Body of pancreas (tissue), 4 donors: Measurements from ENCODE around the gene ZMYM2. TPM values are rescaled to one million over a fixed set of nuclear protein-coding genes. Genes with fewer than 3 reads are reported as not detected.

Experiments used
- ATAC-seq: fragments of 150-250 bp; one replicate; pipeline ENCODE4 v1.9.1; 2016
- DNase-seq, 4 donors: peaks; one replicate each; pipeline ENCODE4 v3.0.0-alpha.2; 2019
- H3K27ac ChIP-seq, 4 donors: fragments of 200-600 bp; sonication (generic); 1 replicate in 3 of 4; 2 replicates in 1 of 4; pipeline versions ENCODE4 v1.5.1 to v1.6.1; 2016 to 2019; ENCODE audit warnings: mild to moderate bottlenecking in 1 of 4, mixed read lengths in 1 of 4, moderate library complexity in 1 of 4
- H3K27me3 ChIP-seq, 2 donors: fragments of 200-600 bp; sonication (generic); one replicate each; pipeline ENCODE4 v1.6.0; 2016; ENCODE audit warnings: mild to moderate bottlenecking in 1 of 2
- H3K36me3 ChIP-seq, 2 donors: fragments of 200-600 bp; sonication (generic); replicated peaks in 1 of 2; 2 replicates each; pipeline ENCODE4 v1.5.1; 2016; ENCODE audit warnings: low read depth in 2 of 2; ENCODE audit not compliant: insufficient read depth in 1 of 2
- H3K4me1 ChIP-seq: fragments of 200-600 bp; sonication (generic); one replicate; pipeline ENCODE4 v1.6.0; 2016
- H3K4me3 ChIP-seq, 2 donors: fragments of 200-600 bp; sonication (generic); 1 replicate in 1 of 2; 2 replicates in 1 of 2; pipeline ENCODE4 v1.5.1; 2016 to 2019
- H3K9me3 ChIP-seq, 3 donors: fragments of 200-600 bp; sonication (generic); 1 replicate in 2 of 3; 2 replicates in 1 of 3; pipeline ENCODE4 v1.5.1; 2016
- CTCF ChIP-seq, 7 experiments: fragments of 450-650 bp in 4 of 7; fragments of 200-600 bp in 3 of 7; sonication (generic) in 3 of 7; IDR thresholded peaks; one replicate each; pipeline ENCODE4 v1.5.1; 2016 to 2019; ENCODE audit warnings: antibody characterized with exemption in 7 of 7
- POLR2A ChIP-seq, 3 donors: fragments of 450-650 bp; IDR thresholded peaks; one replicate each; pipeline ENCODE4 v1.6.1; 2016; ENCODE audit warnings: antibody characterized with exemption in 3 of 3, mild to moderate bottlenecking in 2 of 3
- WGBS, 2 donors: methylation state at CpG; one replicate each; pipeline ENCODE4 v1.1.5; 2017; 5-methylcytosine and 5-hydroxymethylcytosine counted together
- intact Hi-C: fragments of 100-400 bp; cut with DNase I; formaldehyde crosslinking; loops from one replicate; pipeline ENCODE4 v1.15.1; 2023
- total RNA-seq, 2 donors: library from RNA; depleted of rRNA; stranded (reverse); fragments of >200 nt; gene quantifications; one replicate each; pipeline ENCODE4 v1.1.0, GENCODE V29; 2016

ZMYM2 gene
- total RNA-seq, 2 donors from 2014 or later = 34.6 to 52.1 TPM

- intact Hi-C loops = no loop called here
These were observed 759 bp downstream of the ZMYM2 start for GRCh38 chr13:19959141-19959830.

GRCh38 chr13:19959831-19960652 is 1.5 kb downstream of the ZMYM2 start:
- Histone ChIP-seq H3K27me3 (no peaks in the 10 kb centered on the region), H3K4me3 (peak overlapping the region; percentile 46 to 72), H3K27ac (peak overlapping the region; percentile 94 to 100 (median 95)), H3K4me1 (peaks cover 57% of the 10 kb centered on the region), H3K9me3 (no peaks in the 10 kb centered on the region), H3K36me3 (no peaks in the 10 kb centered on the region)
- WGBS, 2 donors = 0 to 1% methylated on average over 9 to 13 of the region's 13 CpGs
- ATAC-seq = peak; percentile 55
- intact Hi-C loops = no loop called here
- TF ChIP-seq POLR2A (IDR thresholded peaks at IDR 0.05) (peak; percentile 59 to 76 (median 72)), CTCF (IDR thresholded peaks at IDR 0.05) (peak; percentile 76 to 99 (median 97))
- peak; percentile 86 to 94 (median 90) for DNase-seq

More at GRCh38 chr13:19959141-19959830, 759 bp downstream of the ZMYM2 start:
- peaks cover 54% of the 10 kb centered on the region for H3K4me1 ChIP-seq
- TF ChIP-seq CTCF (IDR thresholded peaks at IDR 0.05) (peak in 3 of 7 experiments; percentile 8 to 34 (median 22)), POLR2A (IDR thresholded peaks at IDR 0.05) (no peak)
- WGBS, 2 donors = 0 to 1% methylated on average over 14 to 41 of the region's 61 CpGs
- H3K27ac ChIP-seq = peak overlapping the region; percentile 94 to 100 (median 95)
- ATAC-seq = peak; percentile 15
- no peaks in the 10 kb centered on the region for H3K36me3 ChIP-seq
- H3K4me3 ChIP-seq = peak overlapping the region; percentile 46 to 72
- peak; percentile 54 to 63 (median 58) for DNase-seq
- no peaks in the 10 kb centered on the region for H3K9me3 ChIP-seq
- no peaks in the 10 kb centered on the region for H3K27me3 ChIP-seq

GRCh38 chr13:19960653-19960976 is 2.1 kb downstream of the ZMYM2 start:
- intact Hi-C loops = no loop called here
- no peaks in the 10 kb centered on the region for H3K27me3 ChIP-seq
- 32% methylated on average over 2 of the region's 2 CpGs for WGBS, 2 donors
- TF ChIP-seq POLR2A (IDR thresholded peaks at IDR 0.05) = no peak
- TF ChIP-seq CTCF (IDR thresholded peaks at IDR 0.05) = no peak
- no peaks in the 10 kb centered on the region for H3K36me3 ChIP-seq
- DNase-seq (no peak), ATAC-seq (no peak)
- no peak overlapping the region for H3K4me3 ChIP-seq
- H3K9me3 ChIP-seq = no peaks in the 10 kb centered on the region
- peak overlapping the region in 2 of 4 donors; percentile 95 to 100 for H3K27ac ChIP-seq
- peaks cover 57% of the 10 kb centered on the region for H3K4me1 ChIP-seq

GRCh38 chr13:19961489-19961888 is 3.0 kb downstream of the ZMYM2 start:
- ATAC-seq (no peak), DNase-seq (no peak)
- Histone ChIP-seq H3K27me3 (no peaks in the 10 kb centered on the region), H3K36me3 (no peaks in the 10 kb centered on the region), H3K4me3 (no peak overlapping the region), H3K9me3 (no peaks in the 10 kb centered on the region), H3K4me1 (peaks cover 57% of the 10 kb centered on the region), H3K27ac (peak overlapping the region in 1 of 4 donors; percentile 4)
- WGBS, 2 donors = 32 to 42% methylated on average over 4 of the region's 4 CpGs
- intact Hi-C loops = no loop called here
- no peak for TF ChIP-seq POLR2A (IDR thresholded peaks at IDR 0.05)
- no peak for TF ChIP-seq CTCF (IDR thresholded peaks at IDR 0.05)
